ENCODE results near the gene TP53BP2. TPM values are rescaled to one million over a fixed set of nuclear protein-coding genes. Genes with fewer than 3 reads are reported as not detected.

TP53BP2 gene
- total RNA-seq, 2 donors from 2014 or later = 26.8 to 29.3 TPM

DNA sequence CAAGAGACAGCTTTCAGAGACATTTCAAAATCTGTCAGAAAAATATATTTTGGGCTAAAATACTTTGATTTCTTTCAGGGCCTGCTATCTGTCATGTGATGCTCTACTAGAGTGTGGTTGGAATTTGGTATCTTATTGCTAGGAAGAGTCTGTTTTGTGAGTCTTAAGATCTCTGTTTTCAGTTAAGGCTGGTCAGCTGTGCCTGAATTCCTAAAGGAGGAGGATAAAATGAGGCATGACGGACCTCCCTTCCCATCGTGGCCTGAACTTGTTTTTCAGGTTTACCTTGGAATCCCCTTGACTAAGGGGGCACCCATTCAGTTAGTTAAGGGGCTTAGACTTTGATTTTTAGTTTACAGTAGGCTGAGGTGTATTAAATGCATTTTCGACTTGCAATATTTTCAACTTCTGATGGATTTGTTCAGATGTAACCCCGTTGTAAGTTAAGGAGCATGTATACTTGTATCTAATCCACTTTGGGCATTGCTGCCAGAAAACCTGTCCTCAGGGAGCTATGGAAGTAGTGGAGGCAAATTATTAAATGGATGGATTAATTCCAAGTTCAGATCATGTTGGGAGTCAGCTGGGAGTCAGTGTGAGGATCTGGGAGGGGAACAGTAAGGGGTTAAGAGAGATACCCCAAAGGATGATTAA is 115.1 kb downstream of the TP53BP2 start:
- H3K9me3 ChIP-seq = no peaks in the 10 kb centered on the region
- H3K4me1 ChIP-seq = peaks cover 0 to 82% of the 10 kb centered on the region in 2 donors
- H3K27ac ChIP-seq = peak overlapping the region; percentile 53 to 60
- H3K4me3 ChIP-seq = no peak overlapping the region
- TF ChIP-seq, protein P1, sequence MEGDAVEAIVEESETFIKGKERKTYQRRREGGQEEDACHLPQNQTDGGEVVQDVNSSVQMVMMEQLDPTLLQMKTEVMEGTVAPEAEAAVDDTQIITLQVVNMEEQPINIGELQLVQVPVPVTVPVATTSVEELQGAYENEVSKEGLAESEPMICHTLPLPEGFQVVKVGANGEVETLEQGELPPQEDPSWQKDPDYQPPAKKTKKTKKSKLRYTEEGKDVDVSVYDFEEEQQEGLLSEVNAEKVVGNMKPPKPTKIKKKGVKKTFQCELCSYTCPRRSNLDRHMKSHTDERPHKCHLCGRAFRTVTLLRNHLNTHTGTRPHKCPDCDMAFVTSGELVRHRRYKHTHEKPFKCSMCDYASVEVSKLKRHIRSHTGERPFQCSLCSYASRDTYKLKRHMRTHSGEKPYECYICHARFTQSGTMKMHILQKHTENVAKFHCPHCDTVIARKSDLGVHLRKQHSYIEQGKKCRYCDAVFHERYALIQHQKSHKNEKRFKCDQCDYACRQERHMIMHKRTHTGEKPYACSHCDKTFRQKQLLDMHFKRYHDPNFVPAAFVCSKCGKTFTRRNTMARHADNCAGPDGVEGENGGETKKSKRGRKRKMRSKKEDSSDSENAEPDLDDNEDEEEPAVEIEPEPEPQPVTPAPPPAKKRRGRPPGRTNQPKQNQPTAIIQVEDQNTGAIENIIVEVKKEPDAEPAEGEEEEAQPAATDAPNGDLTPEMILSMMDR (IDR thresholded peaks at IDR 0.05) = no peak
- H3K27me3 ChIP-seq = no peaks in the 10 kb centered on the region
- DNase-seq (ENCODE audit: low spot score) = no peak
- peaks cover 14% of the 10 kb centered on the region for H3K36me3 ChIP-seq

DNA sequence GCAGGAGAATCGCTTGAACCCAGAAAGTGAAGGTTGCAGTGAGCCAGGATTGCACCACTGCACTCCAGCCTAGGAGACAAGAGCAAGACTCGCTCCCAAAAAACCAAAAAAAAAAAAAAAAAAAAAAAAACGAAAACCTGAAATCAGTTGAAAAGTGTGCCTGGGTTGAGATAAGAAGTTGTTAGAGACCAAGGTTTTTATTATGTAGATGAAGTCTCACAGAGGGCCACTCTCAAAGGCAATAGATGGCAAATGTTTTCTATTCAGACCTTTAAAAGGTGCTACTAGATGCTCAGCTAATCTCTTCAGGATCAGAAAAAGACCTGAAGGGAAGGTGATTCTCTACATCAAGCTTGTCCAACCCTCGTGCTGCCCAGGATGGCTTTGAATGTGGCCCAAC is 115.8 kb downstream of the TP53BP2 start:
- Histone ChIP-seq H3K27me3 (no peaks in the 10 kb centered on the region), H3K27ac (no peak overlapping the region), H3K36me3 (peaks cover 14% of the 10 kb centered on the region), H3K4me1 (peaks cover 0 to 81% of the 10 kb centered on the region in 2 donors), H3K9me3 (no peaks in the 10 kb centered on the region), H3K4me3 (no peak overlapping the region)
- DNase-seq (ENCODE audit: low spot score) = no peak
- TF ChIP-seq, protein P1 (IDR thresholded peaks at IDR 0.05) = no peak

Other genes starting within 250 kb of the TP53BP2 start
- gene CAPN8, start 180.2 kb downstream of the TP53BP2 start, total RNA-seq = not detected
- 10 to 100 TPM; 61.4 to 72.3 TPM for gene CAPN2, start 133.4 kb downstream of the TP53BP2 start, total RNA-seq

Measured in right atrium auricular region (tissue), 2 donors.